Activated CD4-positive, alpha-beta T cell treated with anti-CD3 and anti-CD28 coated beads for 24 hours (primary cell): Measurements from ENCODE around the gene WRAP73.

ENCODE experiments used
- DNase-seq, 2 donors: peaks; one replicate each; pipeline ENCODE4 v3.0.0-alpha.2; 2020; ENCODE audit warnings: low read depth in 2 of 2

Gene WRAP73

GRCh38 chr1:3668585-3669300, 18.8 kb upstream of the WRAP73 start:
- DNase-seq, result no peak

GRCh38 chr1:3668148-3668547, 18.2 kb upstream of the WRAP73 start:
- no peak for DNase-seq

- no peak for DNase-seq
Observed at GRCh38 chr1:3664700-3665375, 14.9 kb upstream of the WRAP73 start.

- no peak for DNase-seq
Observed at GRCh38 chr1:3663999-3664699, 14.2 kb upstream of the WRAP73 start.

GRCh38 chr1:3662080-3662671, 12.3 kb upstream of the WRAP73 start:
- DNase-seq, result no peak

- DNase-seq, result no peak
Observed at GRCh38 chr1:3661631-3662030, 11.7 kb upstream of the WRAP73 start.

GRCh38 chr1:3660704-3661103, 10.8 kb upstream of the WRAP73 start:
- DNase-seq, result no peak

- no peak for DNase-seq
Observed at GRCh38 chr1:3659093-3659492, 9.2 kb upstream of the WRAP73 start.

GRCh38 chr1:3658231-3658615, 8.3 kb upstream of the WRAP73 start:
- no peak for DNase-seq

- DNase-seq, result no peak
Observed at GRCh38 chr1:3657578-3658230, 7.8 kb upstream of the WRAP73 start.

- no peak for DNase-seq
Observed at GRCh38 chr1:3657096-3657475, 7.2 kb upstream of the WRAP73 start.

GRCh38 chr1:3656450-3657095, 6.7 kb upstream of the WRAP73 start:
- no peak for DNase-seq

- DNase-seq, result no peak
Observed at GRCh38 chr1:3654549-3655281, 4.8 kb upstream of the WRAP73 start.

GRCh38 chr1:3653286-3653618, 3.3 kb upstream of the WRAP73 start:
- no peak for DNase-seq

- DNase-seq, result no peak
Observed at GRCh38 chr1:3652548-3653285, 2.8 kb upstream of the WRAP73 start.

GRCh38 chr1:3651930-3652547, 2.1 kb upstream of the WRAP73 start, which contains the start of gene TP73:
Gene TP73, plus strand, starts transcription at chr1:3652516. Its CDS starts 29,850 bp downstream, at chr1:3682366.
- DNase-seq, result no peak

- no peak for DNase-seq
Observed at GRCh38 chr1:3651026-3651929, 1.4 kb upstream of the WRAP73 start.

GRCh38 chr1:3650248-3651025, 534 bp upstream of the WRAP73 start:
- no peak for DNase-seq
